ENCODE results near the gene KLHL17. TPM values are rescaled to one million over a fixed set of nuclear protein-coding genes. Genes with fewer than 3 reads are reported as not detected.
"Not testable (repeated sequence)": the region's sequence is repeated elsewhere in the genome, so short reads cannot be mapped to it uniquely, and the experiment has no call there.

KLHL17 gene
- total RNA-seq, 1 experiment from 2014 or later, result 27.8 TPM

- Mint-ChIP-seq H3K36me3 (ENCODE audit: insufficient read depth, unreplicated experiment) (peaks cover 28% of the 10 kb centered on the region), H3K27me3 (ENCODE audit: unreplicated experiment) (peaks cover 9% of the 10 kb centered on the region), H3K9me3 (ENCODE audit: low read depth, unreplicated experiment) (no peaks in the 10 kb centered on the region), H3K27ac (ENCODE audit: unreplicated experiment) (no peak overlapping the region), H3K4me3 (ENCODE audit: low read depth, unreplicated experiment) (no peak overlapping the region), H3K4me1 (ENCODE audit: low read depth, unreplicated experiment) (no peaks in the 10 kb centered on the region)
- TSS peak; percentile 71 for BruUV-seq (replicated peaks)
- no peak for DNase-seq
- intact Hi-C loops (cut with micrococcal nuclease; ENCODE audit: unreplicated experiment), result no loop called here
- TF ChIP-seq CTCF (IDR thresholded peaks at IDR 0.05; ENCODE audit: unreplicated experiment), result no peak
- CTCF ChIA-PET, result no interaction called here
Measured at GRCh38 chr1:944341-945325, 15.8 kb upstream of the KLHL17 start.

GRCh38 chr1:945688-946556, 14.5 kb upstream of the KLHL17 start:
- BruUV-seq (replicated peaks), result no TSS peak
- no peaks in the 10 kb centered on the region for H3K4me1 Mint-ChIP-seq (ENCODE audit: low read depth, unreplicated experiment)
- no peaks in the 10 kb centered on the region for H3K9me3 Mint-ChIP-seq (ENCODE audit: low read depth, unreplicated experiment)
- H3K27ac Mint-ChIP-seq (ENCODE audit: unreplicated experiment), result no peak overlapping the region
- no peak for DNase-seq
- no peak overlapping the region for H3K4me3 Mint-ChIP-seq (ENCODE audit: low read depth, unreplicated experiment)
- H3K27me3 Mint-ChIP-seq (ENCODE audit: unreplicated experiment), result peaks cover 7% of the 10 kb centered on the region
- H3K36me3 Mint-ChIP-seq (ENCODE audit: insufficient read depth, unreplicated experiment), result peaks cover 31% of the 10 kb centered on the region
- TF ChIP-seq CTCF (IDR thresholded peaks at IDR 0.05; ENCODE audit: unreplicated experiment), result no peak
- intact Hi-C loops (cut with micrococcal nuclease; ENCODE audit: unreplicated experiment), result no loop called here
- CTCF ChIA-PET, result no interaction called here

DNA sequence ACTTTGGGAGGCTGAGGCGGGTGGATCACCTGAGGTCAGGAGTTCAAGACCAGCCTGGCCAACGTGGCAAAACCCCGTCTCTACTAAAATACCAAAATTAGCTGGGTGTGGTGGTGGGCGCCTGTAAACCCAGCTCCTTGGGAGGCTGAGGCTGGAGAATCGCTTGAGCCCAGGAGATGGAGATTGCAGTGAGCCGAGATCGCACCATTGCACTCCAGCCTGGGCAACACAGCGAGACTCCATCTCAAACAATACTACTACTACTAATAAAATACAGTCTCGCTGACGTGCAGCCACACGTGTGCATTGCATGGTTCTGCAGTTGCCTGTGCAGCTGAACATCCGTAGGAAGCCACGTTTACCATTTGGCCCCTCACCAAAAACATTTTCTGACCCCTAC, 13.6 kb upstream of the KLHL17 start:
- intact Hi-C loops (cut with micrococcal nuclease; ENCODE audit: unreplicated experiment); DNase-seq; CTCF ChIA-PET; H3K4me3 Mint-ChIP-seq (ENCODE audit: low read depth, unreplicated experiment); H3K27me3 Mint-ChIP-seq (ENCODE audit: unreplicated experiment); BruUV-seq (replicated peaks); H3K27ac Mint-ChIP-seq (ENCODE audit: unreplicated experiment); H3K4me1 Mint-ChIP-seq (ENCODE audit: low read depth, unreplicated experiment); H3K9me3 Mint-ChIP-seq (ENCODE audit: low read depth, unreplicated experiment): not testable (repeated sequence)
- peaks cover 35% of the 10 kb centered on the region for H3K36me3 Mint-ChIP-seq (ENCODE audit: insufficient read depth, unreplicated experiment)

GRCh38 chr1:947958-948357, 12.4 kb upstream of the KLHL17 start:
- no peak for DNase-seq
- CTCF ChIA-PET, result no interaction called here
- H3K27ac Mint-ChIP-seq (ENCODE audit: unreplicated experiment), result no peak overlapping the region
- peaks cover 35% of the 10 kb centered on the region for H3K36me3 Mint-ChIP-seq (ENCODE audit: insufficient read depth, unreplicated experiment)
- intact Hi-C loops (cut with micrococcal nuclease; ENCODE audit: unreplicated experiment), result no loop called here
- H3K27me3 Mint-ChIP-seq (ENCODE audit: unreplicated experiment), result no peaks in the 10 kb centered on the region
- no peaks in the 10 kb centered on the region for H3K9me3 Mint-ChIP-seq (ENCODE audit: low read depth, unreplicated experiment)
- no peak for TF ChIP-seq CTCF (IDR thresholded peaks at IDR 0.05; ENCODE audit: unreplicated experiment)
- H3K4me3 Mint-ChIP-seq (ENCODE audit: low read depth, unreplicated experiment), result no peak overlapping the region
- BruUV-seq (replicated peaks), result no TSS peak
- no peaks in the 10 kb centered on the region for H3K4me1 Mint-ChIP-seq (ENCODE audit: low read depth, unreplicated experiment)
